Upper lobe of left lung (tissue), 4 donors: ENCODE measurements around the gene SBNO1.

Source experiments
- CTCF ChIP-seq, 6 experiments: fragments of 450-650 bp in 4 of 6; fragments of 200-600 bp in 2 of 6; sonication (generic) in 2 of 6; IDR thresholded peaks; one replicate each; pipeline ENCODE4 v1.5.1; 2016 to 2019; ENCODE audit warnings: antibody characterized with exemption in 6 of 6
- EP300 ChIP-seq, 4 donors: sonication (generic); formaldehyde crosslinking; IDR thresholded peaks; one replicate each; pipeline ENCODE4 v1.5.1; 2017; ENCODE audit warnings: antibody characterized with exemption in 4 of 4, control low read depth in 2 of 4

GRCh38 chr12:123265851-123266678, 98.6 kb downstream of the SBNO1 start:
- TF ChIP-seq CTCF (IDR thresholded peaks at IDR 0.05) (no peak), EP300 (IDR thresholded peaks at IDR 0.05) (no peak)
